Astrocyte of the cerebellum (primary cell): ENCODE measurements around the gene SNX3.
A peak's percentile ranks its signal among the peaks of the same experiment; 100 is the strongest.

ENCODE experiments used
- DNase-seq: peaks from one replicate; pipeline ENCODE4 v3.0.0-alpha.2; 2011; ENCODE audit warnings: low read depth
- H3K4me3 ChIP-seq: 2 replicates; pipeline ENCODE4 v1.5.1; 2011; ENCODE audit warnings: mild to moderate bottlenecking, low read depth, low read length, moderate library complexity
- in situ Hi-C: cut with HindIII; loops from 2 replicates; pipeline ENCODE4 v1.10.0; 2017; ENCODE audit warnings: low sequenced_read_pairs
- TF ChIP-seq, protein P1 (sequence below): IDR thresholded peaks from 2 replicates; pipeline ENCODE4 v1.5.1; 2012; ENCODE audit warnings: low read length, low read depth, moderate library complexity, mild to moderate bottlenecking; ENCODE audit errors: missing control alignments

SNX3 gene

DNA sequence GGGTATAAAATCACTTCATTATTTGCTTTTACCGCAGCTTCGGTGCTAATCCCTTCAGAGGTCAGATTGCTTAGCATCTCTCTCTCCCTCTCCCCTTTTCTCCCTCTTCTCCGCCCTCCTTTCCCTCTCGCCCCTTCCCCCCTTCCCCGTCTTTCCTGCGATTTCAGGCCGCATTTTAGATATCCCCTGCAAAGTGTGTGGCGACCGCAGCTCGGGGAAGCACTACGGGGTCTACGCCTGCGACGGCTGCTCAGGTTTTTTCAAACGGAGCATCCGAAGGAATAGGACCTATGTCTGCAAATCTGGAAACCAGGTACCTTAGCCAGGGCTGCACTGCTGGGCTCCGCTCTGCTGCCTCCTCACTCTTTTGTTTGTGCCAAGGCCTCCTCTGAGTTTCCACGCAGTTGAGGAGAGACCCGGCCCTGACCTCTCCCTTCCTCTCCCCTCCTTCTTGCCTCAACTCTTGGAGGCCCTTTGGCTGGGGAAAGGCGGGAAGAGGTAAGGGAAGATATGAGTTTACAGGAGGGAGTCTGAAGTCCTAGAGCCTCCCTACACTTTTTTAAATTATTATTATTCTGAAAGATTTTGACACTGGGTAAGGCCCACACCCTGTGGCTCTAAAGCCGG is 89.4 kb downstream of the SNX3 start:
- TF ChIP-seq, protein P1, sequence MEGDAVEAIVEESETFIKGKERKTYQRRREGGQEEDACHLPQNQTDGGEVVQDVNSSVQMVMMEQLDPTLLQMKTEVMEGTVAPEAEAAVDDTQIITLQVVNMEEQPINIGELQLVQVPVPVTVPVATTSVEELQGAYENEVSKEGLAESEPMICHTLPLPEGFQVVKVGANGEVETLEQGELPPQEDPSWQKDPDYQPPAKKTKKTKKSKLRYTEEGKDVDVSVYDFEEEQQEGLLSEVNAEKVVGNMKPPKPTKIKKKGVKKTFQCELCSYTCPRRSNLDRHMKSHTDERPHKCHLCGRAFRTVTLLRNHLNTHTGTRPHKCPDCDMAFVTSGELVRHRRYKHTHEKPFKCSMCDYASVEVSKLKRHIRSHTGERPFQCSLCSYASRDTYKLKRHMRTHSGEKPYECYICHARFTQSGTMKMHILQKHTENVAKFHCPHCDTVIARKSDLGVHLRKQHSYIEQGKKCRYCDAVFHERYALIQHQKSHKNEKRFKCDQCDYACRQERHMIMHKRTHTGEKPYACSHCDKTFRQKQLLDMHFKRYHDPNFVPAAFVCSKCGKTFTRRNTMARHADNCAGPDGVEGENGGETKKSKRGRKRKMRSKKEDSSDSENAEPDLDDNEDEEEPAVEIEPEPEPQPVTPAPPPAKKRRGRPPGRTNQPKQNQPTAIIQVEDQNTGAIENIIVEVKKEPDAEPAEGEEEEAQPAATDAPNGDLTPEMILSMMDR: no peak
- no peak overlapping the region for H3K4me3 ChIP-seq
- in situ Hi-C loops: no loop called here
- DNase-seq: no peak

DNA sequence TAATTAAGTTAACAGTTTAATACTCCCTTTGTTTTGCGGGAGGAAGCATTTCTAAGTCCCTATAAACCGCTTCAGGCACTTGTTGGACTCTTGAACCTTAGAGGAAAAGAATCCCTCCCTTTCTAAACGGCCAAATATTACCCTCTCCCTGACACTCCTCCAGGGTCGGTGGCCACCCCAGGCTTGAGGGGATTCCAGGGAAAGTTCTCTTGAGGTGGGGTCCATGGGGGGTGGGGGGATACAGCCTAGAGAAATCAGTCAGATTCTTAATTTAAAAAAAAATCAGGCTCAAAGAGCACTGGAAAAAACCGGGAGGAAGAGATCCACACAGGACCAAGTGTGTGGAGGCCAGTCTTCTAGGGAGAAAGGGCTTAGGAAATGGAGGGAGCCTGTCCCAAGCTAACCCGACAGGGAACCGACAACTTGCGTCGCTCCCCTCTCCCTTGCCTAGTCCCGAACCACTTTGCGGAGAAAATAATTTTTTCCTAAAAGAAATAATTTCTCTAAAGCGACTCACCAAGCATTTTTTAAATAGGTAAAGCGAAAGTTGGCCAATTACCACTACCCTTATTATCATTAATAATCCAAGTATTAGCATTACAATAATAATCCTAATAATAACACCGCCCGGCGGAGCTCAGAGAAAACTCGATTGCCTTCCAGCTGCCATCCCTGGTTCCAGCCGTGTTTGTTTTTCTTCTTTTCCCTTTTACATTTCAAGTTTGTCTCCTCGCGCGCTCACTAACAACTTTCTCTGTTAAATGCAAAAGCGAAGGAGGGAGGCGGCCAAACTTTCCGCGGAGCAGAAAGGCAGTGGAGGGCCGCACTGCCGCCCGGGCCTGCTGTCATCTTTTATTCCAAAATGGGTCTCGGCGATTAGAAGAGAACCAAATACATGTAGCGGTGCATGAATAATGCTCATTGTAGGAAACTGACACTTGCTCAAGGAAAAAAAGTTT is 90.2 kb downstream of the SNX3 start:
- in situ Hi-C loops: no loop called here
- DNase-seq: no peak
- no peak overlapping the region for H3K4me3 ChIP-seq
- TF ChIP-seq, protein P1: no peak

DNA sequence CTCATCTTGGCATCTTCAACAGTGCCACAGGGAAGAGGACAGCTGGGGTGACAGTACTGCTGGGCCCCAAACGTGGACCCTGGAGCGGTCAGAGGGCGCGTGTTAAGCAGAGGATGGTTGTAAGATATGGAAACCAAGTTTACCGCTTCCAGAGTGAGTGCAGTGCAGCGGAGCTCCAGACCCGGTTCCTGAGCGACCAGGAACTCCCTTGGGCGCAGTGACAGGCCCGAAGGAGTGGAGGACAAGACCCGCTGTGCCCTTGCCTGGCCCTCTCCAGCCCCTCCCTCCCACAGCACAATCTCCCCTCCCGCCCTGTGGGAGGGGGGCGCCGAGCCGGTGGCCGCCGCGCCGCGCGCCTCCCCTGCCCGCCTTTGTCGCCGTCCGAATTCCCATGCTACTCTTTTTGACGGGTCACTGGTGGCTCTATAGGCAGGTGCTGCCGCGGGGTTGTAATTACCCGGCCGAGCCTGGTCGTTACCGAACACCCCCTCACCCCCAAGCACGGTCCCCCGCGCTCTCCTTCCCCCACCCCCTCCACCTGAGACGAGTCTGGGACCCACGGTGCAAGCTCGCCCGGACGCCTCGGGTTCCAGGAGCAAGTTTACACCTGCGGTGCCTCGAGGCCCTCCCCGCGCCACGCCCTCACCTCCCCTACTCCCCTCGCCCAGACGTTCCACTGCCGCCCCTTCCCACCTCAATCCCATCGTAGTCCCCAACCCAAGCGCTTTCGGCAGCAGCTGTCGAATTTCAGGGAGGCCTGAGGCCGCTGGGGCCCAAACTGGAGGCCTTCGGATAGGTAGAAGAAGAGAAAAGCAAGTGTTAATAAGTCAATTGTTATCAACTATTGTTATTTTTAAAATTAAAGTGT is 91.1 kb downstream of the SNX3 start:
- in situ Hi-C loops: no loop called here
- no peak overlapping the region for H3K4me3 ChIP-seq
- DNase-seq: no peak
- TF ChIP-seq, protein P1: no peak

DNA sequence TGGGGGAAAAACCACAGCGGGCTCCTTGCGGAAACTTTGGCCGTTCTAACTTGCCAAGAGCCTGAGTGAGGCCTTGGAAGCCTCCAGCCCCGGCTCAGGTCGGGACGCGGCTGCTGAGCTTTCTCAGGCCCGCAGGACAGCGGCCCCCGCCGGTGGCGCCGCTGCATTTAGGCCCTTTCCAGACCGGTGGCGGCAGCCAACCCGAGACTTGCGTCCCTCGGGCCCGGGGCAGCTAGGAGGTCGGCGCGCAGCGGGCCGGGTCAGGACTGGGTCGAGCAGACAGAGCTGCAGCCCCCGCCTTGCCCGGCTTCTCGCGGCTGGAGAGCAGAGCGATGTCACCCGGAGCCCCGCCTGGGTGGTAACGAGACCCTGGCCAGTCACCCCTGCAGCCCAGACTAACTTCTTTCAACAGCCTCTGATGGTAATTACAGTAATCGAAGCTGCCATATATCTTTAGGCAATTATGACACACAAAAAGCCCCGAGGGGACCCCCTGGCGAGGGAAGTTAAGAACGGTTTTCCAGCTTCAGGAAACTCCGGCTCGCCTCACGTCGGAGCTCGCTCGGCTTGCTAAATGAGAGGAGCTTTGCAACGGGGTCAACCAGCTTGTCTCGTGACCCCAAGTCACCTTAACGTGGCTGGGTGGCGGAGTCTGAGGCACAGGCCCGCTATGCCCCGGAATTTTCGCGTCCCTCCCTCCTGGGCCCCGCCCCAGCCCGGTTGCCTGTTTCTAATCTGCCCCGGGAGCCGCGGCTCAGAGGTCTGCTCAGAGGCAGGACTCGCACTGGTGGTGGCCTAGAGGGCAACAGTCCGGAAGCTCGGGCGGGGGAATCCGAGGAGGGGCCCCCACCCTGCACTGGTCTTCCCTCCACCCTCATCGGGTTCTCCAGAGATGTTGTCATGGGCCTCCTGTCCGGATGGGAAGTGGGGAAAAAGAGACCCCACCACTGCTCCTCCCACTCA is 92.1 kb downstream of the SNX3 start:
- TF ChIP-seq, protein P1: peak; percentile 53
- H3K4me3 ChIP-seq: peak overlapping the region; percentile 7
- peak; percentile 66 for DNase-seq
- in situ Hi-C loops: no loop called here

DNA sequence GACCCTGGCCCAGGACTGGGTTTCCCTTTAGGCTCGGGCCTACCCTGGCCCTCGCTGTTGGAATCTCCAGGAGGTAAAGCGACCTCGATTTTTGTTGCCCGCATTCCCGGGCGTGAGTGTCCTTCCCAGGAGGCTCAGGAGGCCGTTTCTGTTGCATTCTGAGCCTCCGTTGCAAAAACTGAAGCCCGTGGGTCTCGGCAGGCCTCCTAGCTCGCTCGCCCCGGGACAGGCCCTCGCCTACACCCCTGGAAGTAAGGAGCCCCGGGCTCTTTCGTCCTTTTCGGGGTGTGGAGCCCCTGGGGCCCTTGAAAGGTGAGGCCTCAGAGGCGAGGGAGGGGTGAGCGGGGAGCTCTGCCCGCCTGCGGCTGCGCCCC is 92.8 kb downstream of the SNX3 start:
- TF ChIP-seq, protein P1: no peak
- in situ Hi-C loops: no loop called here
- H3K4me3 ChIP-seq: no peak overlapping the region
- DNase-seq: no peak
